A673 (cell line): ENCODE data around the gene SPRED2.

ENCODE experiments used
- EZH2 ChIP-seq: fragments of 200-600 bp; sonication (generic); IDR thresholded peaks from 2 replicates; pipeline ENCODE4 v1.6.1; 2017; ENCODE audit warnings: borderline replicate concordance, low read depth, mild to moderate bottlenecking, mixed read lengths, antibody characterized with exemption, low read length; ENCODE audit not compliant: poor library complexity, severe bottlenecking
- TF ChIP-seq, protein P1 (sequence below): fragments of 300-800, 200-600 bp; sonication (generic); conservative IDR thresholded peaks from 2 replicates; pipeline ENCODE4 v1.5.1; 2017; ENCODE audit warnings: low read depth, mild to moderate bottlenecking, antibody characterized with exemption, low read length, moderate library complexity, mixed read lengths

- TF ChIP-seq, protein P1, sequence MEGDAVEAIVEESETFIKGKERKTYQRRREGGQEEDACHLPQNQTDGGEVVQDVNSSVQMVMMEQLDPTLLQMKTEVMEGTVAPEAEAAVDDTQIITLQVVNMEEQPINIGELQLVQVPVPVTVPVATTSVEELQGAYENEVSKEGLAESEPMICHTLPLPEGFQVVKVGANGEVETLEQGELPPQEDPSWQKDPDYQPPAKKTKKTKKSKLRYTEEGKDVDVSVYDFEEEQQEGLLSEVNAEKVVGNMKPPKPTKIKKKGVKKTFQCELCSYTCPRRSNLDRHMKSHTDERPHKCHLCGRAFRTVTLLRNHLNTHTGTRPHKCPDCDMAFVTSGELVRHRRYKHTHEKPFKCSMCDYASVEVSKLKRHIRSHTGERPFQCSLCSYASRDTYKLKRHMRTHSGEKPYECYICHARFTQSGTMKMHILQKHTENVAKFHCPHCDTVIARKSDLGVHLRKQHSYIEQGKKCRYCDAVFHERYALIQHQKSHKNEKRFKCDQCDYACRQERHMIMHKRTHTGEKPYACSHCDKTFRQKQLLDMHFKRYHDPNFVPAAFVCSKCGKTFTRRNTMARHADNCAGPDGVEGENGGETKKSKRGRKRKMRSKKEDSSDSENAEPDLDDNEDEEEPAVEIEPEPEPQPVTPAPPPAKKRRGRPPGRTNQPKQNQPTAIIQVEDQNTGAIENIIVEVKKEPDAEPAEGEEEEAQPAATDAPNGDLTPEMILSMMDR: no peak
- no peak for TF ChIP-seq EZH2
Measured at GRCh38 chr2:65309699-65310098, 122.7 kb downstream of the SPRED2 start.
